Measurements from ENCODE around the gene CMSS1. TPM values are rescaled to one million over a fixed set of nuclear protein-coding genes. Genes with fewer than 3 reads are reported as not detected.

Gene CMSS1
- total and polyA plus RNA-seq, 8 donors, result 14.4 to 29.9 (median 15.9) TPM

DNA sequence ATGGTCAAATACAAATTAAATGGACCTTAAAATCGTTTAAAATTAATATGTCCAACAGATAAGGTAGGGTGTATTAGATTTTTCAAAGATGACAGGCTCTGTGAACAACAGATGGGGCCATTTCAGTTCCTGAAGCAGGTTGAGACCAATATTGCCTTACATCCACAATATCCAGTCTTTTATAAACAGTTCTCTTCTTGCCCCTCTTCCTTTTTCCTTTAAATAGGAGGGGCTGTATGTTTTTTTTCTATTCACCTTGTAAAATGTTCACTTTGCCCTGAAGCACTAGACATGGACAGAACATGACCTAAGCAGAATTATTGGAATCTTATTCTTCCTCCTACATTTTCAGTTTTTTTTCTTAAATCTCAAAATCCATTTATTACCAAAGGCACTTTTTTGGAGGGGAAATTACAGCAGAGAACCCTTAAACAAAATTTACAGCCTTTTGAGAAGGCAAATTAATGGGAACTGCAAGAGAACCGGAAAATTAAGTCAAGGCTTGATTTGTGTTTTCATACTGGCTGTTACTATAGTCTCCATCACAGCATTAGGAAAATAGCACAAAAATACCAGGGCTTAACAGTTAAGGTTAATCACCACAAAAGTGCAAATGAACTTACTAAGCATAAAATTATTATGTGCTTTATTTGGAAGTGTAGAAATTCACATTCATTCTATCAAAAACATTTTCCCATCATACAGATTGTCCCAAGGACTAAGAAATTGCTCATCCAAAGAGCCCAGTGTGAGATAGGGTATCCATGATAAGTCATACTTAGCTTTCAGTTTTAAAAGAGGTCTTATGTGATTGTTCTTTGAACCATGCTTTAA is 55.8 kb downstream of the CMSS1 start:
- DNase-seq, result no peak
- H3K36me3 ChIP-seq, result no peaks in the 10 kb centered on the region
- H3K27ac ChIP-seq, result peak overlapping the region in 2 of 4 donors; percentile 86 to 89
- peaks cover 0 to 10% (median 7%) of the 10 kb centered on the region in 3 donors for H3K4me1 ChIP-seq
- H3K4me3 ChIP-seq, result peak overlapping the region in 3 of 4 donors; percentile 5 to 66 (median 58)
- no peaks in the 10 kb centered on the region for H3K9me3 ChIP-seq
- no peak for ATAC-seq
- no peak for FAIRE-seq
- TF ChIP-seq, protein P1, sequence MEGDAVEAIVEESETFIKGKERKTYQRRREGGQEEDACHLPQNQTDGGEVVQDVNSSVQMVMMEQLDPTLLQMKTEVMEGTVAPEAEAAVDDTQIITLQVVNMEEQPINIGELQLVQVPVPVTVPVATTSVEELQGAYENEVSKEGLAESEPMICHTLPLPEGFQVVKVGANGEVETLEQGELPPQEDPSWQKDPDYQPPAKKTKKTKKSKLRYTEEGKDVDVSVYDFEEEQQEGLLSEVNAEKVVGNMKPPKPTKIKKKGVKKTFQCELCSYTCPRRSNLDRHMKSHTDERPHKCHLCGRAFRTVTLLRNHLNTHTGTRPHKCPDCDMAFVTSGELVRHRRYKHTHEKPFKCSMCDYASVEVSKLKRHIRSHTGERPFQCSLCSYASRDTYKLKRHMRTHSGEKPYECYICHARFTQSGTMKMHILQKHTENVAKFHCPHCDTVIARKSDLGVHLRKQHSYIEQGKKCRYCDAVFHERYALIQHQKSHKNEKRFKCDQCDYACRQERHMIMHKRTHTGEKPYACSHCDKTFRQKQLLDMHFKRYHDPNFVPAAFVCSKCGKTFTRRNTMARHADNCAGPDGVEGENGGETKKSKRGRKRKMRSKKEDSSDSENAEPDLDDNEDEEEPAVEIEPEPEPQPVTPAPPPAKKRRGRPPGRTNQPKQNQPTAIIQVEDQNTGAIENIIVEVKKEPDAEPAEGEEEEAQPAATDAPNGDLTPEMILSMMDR (IDR thresholded peaks at IDR 0.05), result no peak
- WGBS, 2 donors, result 22 to 31% methylated on average over 2 of the region's 2 CpGs
- intact Hi-C loops (cut with DNase I), result no loop called here
- no peaks in the 10 kb centered on the region for H3K27me3 ChIP-seq

DNA sequence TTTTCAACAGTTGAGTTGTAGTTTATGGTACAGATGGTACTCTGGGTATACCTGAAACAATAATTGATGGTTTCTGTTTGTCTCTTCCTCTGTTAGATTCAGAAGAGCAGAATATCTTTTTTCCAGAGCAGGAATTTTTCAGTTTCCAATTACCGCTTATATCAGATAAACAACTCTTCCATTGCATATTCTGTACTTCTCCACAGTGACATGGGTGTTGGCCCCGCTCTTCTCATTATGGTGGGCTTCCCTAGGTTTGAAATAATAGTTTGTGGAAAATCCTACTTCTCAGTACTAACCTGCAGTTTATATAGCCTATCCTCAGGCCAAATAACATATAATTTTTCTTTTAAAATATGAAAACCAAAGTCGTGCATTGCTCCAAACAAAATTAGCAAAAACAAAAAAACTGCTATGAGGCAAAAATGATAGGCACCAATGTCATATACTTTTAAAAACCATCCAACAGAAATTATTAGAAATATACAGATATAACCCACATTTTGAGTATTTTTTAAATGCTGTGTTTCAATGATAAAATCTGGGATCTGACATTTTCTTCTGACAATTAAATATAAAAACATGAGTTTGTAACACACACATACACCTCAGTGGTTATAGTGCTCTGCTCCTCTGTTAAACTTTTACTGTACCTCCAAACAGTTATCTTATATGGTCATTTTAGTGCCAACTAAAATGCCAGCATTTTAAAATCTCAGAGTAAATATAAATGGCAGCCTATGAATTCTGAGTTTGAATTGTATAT is 56.8 kb downstream of the CMSS1 start:
- ATAC-seq (no peak), DNase-seq (no peak), FAIRE-seq (no peak)
- TF ChIP-seq, protein P1 (IDR thresholded peaks at IDR 0.05), result no peak
- peak overlapping the region in 2 of 4 donors; percentile 86 to 89 for H3K27ac ChIP-seq
- 67 to 75% methylated on average over 3 of the region's 3 CpGs for WGBS, 2 donors
- no peaks in the 10 kb centered on the region for H3K36me3 ChIP-seq
- H3K4me1 ChIP-seq, result peaks cover 0 to 10% (median 7%) of the 10 kb centered on the region in 3 donors
- H3K4me3 ChIP-seq, result peak overlapping the region in 3 of 4 donors; percentile 39 to 66 (median 58)
- no peaks in the 10 kb centered on the region for H3K27me3 ChIP-seq
- intact Hi-C loops (cut with DNase I), result no loop called here
- H3K9me3 ChIP-seq, result no peaks in the 10 kb centered on the region

DNA sequence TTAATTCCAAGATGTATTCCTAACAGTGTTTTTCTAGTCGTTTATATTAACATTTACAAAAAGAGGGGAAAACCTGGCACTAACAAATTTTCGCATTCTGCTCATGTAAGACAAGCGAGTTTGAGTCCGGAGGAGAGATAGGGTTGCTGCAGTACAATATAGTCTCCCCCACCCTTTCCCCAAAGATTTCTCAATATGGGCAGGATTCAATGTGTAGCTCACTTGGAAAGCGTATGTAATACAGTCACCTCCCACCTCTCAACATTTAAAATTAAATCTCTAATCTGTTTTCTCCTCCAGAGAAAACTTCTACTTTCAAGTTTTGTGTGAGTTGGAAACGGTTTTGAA is 57.9 kb downstream of the CMSS1 start:
- peak; percentile 32 to 63 (median 54) for ATAC-seq
- 0 to 3% methylated on average over 6 of the region's 6 CpGs for WGBS, 2 donors
- DNase-seq, result no peak
- peak overlapping the region; percentile 74 to 89 (median 83) for H3K27ac ChIP-seq
- no peaks in the 10 kb centered on the region for H3K27me3 ChIP-seq
- TF ChIP-seq, protein P1 (IDR thresholded peaks at IDR 0.05), result no peak
- intact Hi-C loops (cut with DNase I), result no loop called here
- H3K36me3 ChIP-seq, result no peaks in the 10 kb centered on the region
- peak overlapping the region; percentile 19 to 66 (median 48) for H3K4me3 ChIP-seq
- FAIRE-seq, result no peak
- H3K9me3 ChIP-seq, result no peaks in the 10 kb centered on the region
- H3K4me1 ChIP-seq, result peaks cover 0 to 10% (median 7%) of the 10 kb centered on the region in 3 donors

DNA sequence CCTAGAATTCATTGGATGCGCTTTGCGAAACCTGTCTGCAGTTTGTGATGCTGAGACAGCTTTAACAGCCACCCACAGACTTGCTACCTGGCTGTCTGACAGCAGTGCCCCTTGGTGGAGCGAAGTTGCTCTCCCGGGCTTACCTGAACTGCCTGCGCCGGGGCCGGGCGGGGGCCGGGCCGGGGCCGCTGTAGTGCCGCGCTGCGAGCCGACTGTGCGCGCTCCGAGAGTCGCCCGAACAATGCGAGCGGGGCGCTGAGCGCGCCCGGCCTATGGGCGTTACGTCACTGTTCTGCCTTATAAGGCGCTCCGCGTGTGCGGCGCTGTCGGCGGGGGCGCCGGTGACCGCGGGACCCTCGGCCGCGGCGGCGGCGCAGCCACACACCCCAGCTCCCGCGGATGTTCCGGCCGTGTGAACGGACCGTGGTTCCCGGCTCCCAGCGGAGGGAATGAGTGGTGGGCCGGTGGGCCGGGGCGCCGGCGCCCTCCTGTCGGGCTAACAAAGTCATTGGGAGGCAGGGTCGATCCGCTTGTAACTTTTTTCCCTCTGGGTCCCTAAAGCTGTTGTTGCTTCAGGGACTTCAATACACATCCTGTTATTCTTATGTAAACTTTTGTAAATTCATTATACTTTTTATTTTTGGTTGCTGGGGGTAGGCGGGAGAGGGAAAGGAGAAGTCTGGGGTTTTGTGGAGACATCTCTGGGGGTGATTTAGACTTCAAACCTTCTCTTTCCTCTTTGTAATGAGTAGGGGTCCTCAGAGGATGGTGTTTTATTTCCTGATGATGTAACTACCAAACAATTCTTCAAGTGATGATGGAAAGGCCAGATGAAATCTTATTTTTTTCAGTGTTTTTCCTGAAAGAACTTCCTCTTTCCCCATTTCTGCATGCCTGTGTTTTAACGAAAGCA is 58.5 kb downstream of the CMSS1 start:
- Histone ChIP-seq H3K4me3 (peak overlapping the region; percentile 19 to 66 (median 48)), H3K4me1 (peaks cover 0 to 7% (median 7%) of the 10 kb centered on the region in 3 donors), H3K27me3 (no peaks in the 10 kb centered on the region), H3K27ac (peak overlapping the region; percentile 74 to 89 (median 83)), H3K36me3 (no peaks in the 10 kb centered on the region), H3K9me3 (no peaks in the 10 kb centered on the region)
- FAIRE-seq (no peak), ATAC-seq (peak; percentile 91 to 96 (median 92)), DNase-seq (peak; percentile 72 to 91 (median 76))
- TF ChIP-seq, protein P1 (IDR thresholded peaks at IDR 0.05), result no peak
- intact Hi-C loops (cut with DNase I), result no loop called here
- WGBS, 2 donors, result 2 to 3% methylated on average over 60 to 63 of the region's 63 CpGs
